SJCRH30 (cell line): ENCODE results near the gene STAT4. TPM values are rescaled to one million over a fixed set of nuclear protein-coding genes. Genes with fewer than 3 reads are reported as not detected.
A peak's percentile ranks its signal among the peaks of the same experiment; 100 is the strongest.

Experiments
- DNase-seq, 2 experiments: peaks; one replicate each; pipeline ENCODE4 v3.0.0-alpha.2; 2015 to 2020
- H3K27ac ChIP-seq: fragments of 250-450 bp; sonication (Bioruptor Pico); 2 replicates; pipeline ENCODE4 v1.5.1; 2020; ENCODE audit warnings: mild to moderate bottlenecking, moderate library complexity
- H3K27me3 ChIP-seq: fragments of 250-450 bp; sonication (Bioruptor Pico); 2 replicates; pipeline ENCODE4 v1.5.1; 2020; ENCODE audit warnings: mild to moderate bottlenecking, moderate library complexity
- H3K36me3 ChIP-seq: fragments of 250-450 bp; sonication (Bioruptor Pico); 2 replicates; pipeline ENCODE4 v1.5.1; 2020; ENCODE audit warnings: mild to moderate bottlenecking, moderate library complexity
- H3K4me1 ChIP-seq: fragments of 250-450 bp; sonication (Bioruptor Pico); 2 replicates; pipeline ENCODE4 v1.5.1; 2020; ENCODE audit warnings: mild to moderate bottlenecking, moderate library complexity
- H3K4me3 ChIP-seq: fragments of 250-450 bp; sonication (Bioruptor Pico); 2 replicates; pipeline ENCODE4 v1.5.1; 2020; ENCODE audit warnings: mild to moderate bottlenecking, moderate library complexity
- H3K9me3 ChIP-seq: fragments of 250-450 bp; sonication (Bioruptor Pico); replicated peaks from 2 replicates; pipeline ENCODE4 v1.5.1; 2020; ENCODE audit warnings: mild to moderate bottlenecking, moderate library complexity
- total RNA-seq: library from RNA; depleted of rRNA; stranded (reverse); fragments of >200 nt; shearing (Covaris generic); gene quantifications from 2 replicates; pipeline ENCODE4 v1.2.3, GENCODE V29; 2014

STAT4 gene
- total RNA-seq, 1 experiment from 2014 or later = 0.16 TPM

DNA sequence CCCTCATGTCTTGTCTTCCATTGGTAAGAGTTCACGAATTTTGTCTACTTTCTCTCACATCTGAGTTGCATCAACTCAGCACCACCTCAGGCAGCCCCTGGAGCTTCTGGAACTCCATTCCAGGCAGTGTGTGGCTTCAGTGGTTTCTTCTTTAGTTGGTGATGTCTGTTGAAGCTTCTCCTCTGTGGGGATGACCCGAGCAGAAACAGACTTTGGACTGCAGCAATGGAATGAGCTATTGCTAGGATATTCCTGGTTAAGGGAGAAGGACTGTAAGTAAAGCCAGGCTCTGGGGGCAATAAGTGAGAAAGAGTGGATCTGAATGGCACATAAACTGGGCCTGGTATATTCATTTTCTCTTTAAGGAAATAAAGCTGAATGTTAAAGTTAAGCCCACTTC lies 32.3 kb upstream of the STAT4 start:
- Histone ChIP-seq H3K4me1 (0 out of 2 replicates have a peak, but pooled peaks cover 3% of the 10 kb centered on the region), H3K4me3 (no peak overlapping the region), H3K27me3 (no peaks in the 10 kb centered on the region), H3K36me3 (no peaks in the 10 kb centered on the region), H3K9me3 (no peaks in the 10 kb centered on the region), H3K27ac (no peak overlapping the region)
- DNase-seq = no peak

- Histone ChIP-seq H3K4me3 (no peak overlapping the region), H3K27ac (no peak overlapping the region), H3K4me1 (peaks cover 10% of the 10 kb centered on the region), H3K9me3 (no peaks in the 10 kb centered on the region), H3K36me3 (no peaks in the 10 kb centered on the region), H3K27me3 (no peaks in the 10 kb centered on the region)
- no peak for DNase-seq
These were observed 29.9 kb upstream of the STAT4 start for GRCh38 chr2:191180713-191181112.

DNA sequence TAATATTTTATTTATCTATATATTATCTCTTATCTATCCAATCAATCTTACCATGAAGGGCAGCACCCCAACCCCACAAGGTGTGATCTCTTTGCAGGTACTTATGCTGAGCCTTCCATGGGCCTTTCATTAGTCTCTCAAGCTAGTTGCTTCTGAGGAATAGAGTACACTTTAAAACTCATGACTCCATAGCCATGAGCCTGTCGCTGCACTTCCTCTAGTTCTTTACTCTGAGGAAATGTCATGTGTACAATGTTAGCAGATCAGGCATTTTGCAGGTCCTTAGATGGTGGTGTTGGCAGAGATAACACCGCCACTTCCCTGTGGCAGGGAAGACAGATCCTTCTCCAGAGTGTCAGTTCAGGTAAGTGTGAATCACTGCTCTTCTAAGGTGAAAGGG lies 29.5 kb upstream of the STAT4 start:
- peaks cover 10% of the 10 kb centered on the region for H3K4me1 ChIP-seq
- no peak for DNase-seq
- H3K4me3 ChIP-seq = no peak overlapping the region
- H3K27me3 ChIP-seq = no peaks in the 10 kb centered on the region
- no peaks in the 10 kb centered on the region for H3K36me3 ChIP-seq
- H3K9me3 ChIP-seq = no peaks in the 10 kb centered on the region
- H3K27ac ChIP-seq = no peak overlapping the region

- H3K9me3 ChIP-seq = no peaks in the 10 kb centered on the region
- DNase-seq = no peak
- H3K4me1 ChIP-seq = peaks cover 10% of the 10 kb centered on the region
- no peaks in the 10 kb centered on the region for H3K36me3 ChIP-seq
- H3K4me3 ChIP-seq = no peak overlapping the region
- no peak overlapping the region for H3K27ac ChIP-seq
- H3K27me3 ChIP-seq = no peaks in the 10 kb centered on the region
These were observed 28.2 kb upstream of the STAT4 start for GRCh38 chr2:191178806-191179514.

GRCh38 chr2:191177751-191178736 lies 27.2 kb upstream of the STAT4 start:
- no peak overlapping the region for H3K27ac ChIP-seq
- peaks cover 10% of the 10 kb centered on the region for H3K4me1 ChIP-seq
- H3K36me3 ChIP-seq = no peaks in the 10 kb centered on the region
- no peak overlapping the region for H3K4me3 ChIP-seq
- DNase-seq = no peak
- H3K27me3 ChIP-seq = no peaks in the 10 kb centered on the region
- H3K9me3 ChIP-seq = no peaks in the 10 kb centered on the region

- no peaks in the 10 kb centered on the region for H3K9me3 ChIP-seq
- no peaks in the 10 kb centered on the region for H3K36me3 ChIP-seq
- H3K4me3 ChIP-seq = no peak overlapping the region
- H3K4me1 ChIP-seq = peaks cover 10% of the 10 kb centered on the region
- DNase-seq = peak in 1 of 2 experiments; percentile 58
- no peaks in the 10 kb centered on the region for H3K27me3 ChIP-seq
- no peak overlapping the region for H3K27ac ChIP-seq
These were observed 26.1 kb upstream of the STAT4 start for GRCh38 chr2:191176801-191177438.

GRCh38 chr2:191176305-191176704 lies 25.5 kb upstream of the STAT4 start:
- H3K4me3 ChIP-seq = no peak overlapping the region
- no peaks in the 10 kb centered on the region for H3K9me3 ChIP-seq
- H3K4me1 ChIP-seq = peaks cover 10% of the 10 kb centered on the region
- no peaks in the 10 kb centered on the region for H3K27me3 ChIP-seq
- H3K36me3 ChIP-seq = no peaks in the 10 kb centered on the region
- no peak overlapping the region for H3K27ac ChIP-seq
- no peak for DNase-seq

GRCh38 chr2:191174442-191174841 lies 23.6 kb upstream of the STAT4 start:
- H3K27ac ChIP-seq = no peak overlapping the region

DNA sequence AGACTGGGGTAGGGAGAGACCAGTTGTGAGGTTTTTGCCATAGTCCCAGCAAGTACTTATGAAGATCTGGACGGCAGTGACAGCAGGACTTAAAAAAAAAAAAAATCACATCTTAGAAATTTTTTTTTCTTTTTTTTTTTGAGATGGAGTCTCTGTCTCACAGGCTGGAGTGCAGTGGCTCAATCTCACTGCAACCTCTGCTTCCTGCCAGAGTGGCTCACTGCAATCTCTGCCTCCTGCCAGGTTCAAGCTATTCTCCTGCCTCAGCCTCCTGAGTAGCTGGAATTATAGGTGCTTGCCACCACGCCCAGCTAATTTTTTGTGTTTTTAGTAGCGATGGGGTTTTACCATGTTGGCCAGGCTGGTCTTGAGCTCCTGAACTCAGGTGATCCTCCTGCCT lies 22.4 kb upstream of the STAT4 start:
- H3K4me1 ChIP-seq = peaks cover 10% of the 10 kb centered on the region
- no peak overlapping the region for H3K27ac ChIP-seq
- H3K9me3 ChIP-seq = no peaks in the 10 kb centered on the region
- DNase-seq = no peak
- no peak overlapping the region for H3K4me3 ChIP-seq
- H3K36me3 ChIP-seq = no peaks in the 10 kb centered on the region
- no peaks in the 10 kb centered on the region for H3K27me3 ChIP-seq

More at GRCh38 chr2:191174442-191174841, 23.6 kb upstream of the STAT4 start:
- H3K4me3 ChIP-seq = no peak overlapping the region
- no peaks in the 10 kb centered on the region for H3K36me3 ChIP-seq
- no peaks in the 10 kb centered on the region for H3K9me3 ChIP-seq
- H3K4me1 ChIP-seq = peaks cover 10% of the 10 kb centered on the region
- DNase-seq = no peak
- no peaks in the 10 kb centered on the region for H3K27me3 ChIP-seq

DNA sequence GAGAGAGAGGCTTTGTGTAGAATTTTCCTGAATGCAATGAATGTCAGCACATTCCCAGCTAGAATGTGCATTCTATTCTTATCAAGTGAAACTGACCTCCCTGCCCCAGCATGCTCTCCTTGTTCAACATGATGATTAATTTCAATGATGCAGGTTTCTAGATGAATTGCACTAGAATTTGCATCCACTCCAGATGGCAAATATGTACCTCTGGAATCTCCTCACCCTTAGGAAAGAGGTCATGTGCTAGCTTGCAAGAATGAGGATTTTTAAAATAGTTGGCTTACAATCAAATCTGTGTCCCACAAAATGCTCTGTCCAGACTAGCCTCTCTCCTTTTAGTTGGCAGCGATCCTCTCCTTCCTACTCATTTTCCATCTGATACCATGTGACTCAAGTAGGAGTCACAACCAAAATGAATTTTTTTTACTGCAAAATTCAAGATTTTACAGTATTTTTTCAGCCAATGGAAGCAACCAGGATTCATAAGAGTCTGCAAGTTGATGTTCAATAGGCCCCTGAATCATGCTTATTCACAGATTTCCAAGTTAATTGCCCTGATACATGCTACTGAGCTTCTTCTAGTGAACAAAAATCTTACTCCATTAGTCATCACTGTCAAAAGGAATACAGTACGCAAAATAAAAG lies 21.0 kb upstream of the STAT4 start:
- Histone ChIP-seq H3K9me3 (no peaks in the 10 kb centered on the region), H3K27me3 (no peaks in the 10 kb centered on the region), H3K36me3 (no peaks in the 10 kb centered on the region), H3K27ac (no peak overlapping the region), H3K4me1 (peaks cover 3% of the 10 kb centered on the region), H3K4me3 (no peak overlapping the region)
- no peak for DNase-seq

DNA sequence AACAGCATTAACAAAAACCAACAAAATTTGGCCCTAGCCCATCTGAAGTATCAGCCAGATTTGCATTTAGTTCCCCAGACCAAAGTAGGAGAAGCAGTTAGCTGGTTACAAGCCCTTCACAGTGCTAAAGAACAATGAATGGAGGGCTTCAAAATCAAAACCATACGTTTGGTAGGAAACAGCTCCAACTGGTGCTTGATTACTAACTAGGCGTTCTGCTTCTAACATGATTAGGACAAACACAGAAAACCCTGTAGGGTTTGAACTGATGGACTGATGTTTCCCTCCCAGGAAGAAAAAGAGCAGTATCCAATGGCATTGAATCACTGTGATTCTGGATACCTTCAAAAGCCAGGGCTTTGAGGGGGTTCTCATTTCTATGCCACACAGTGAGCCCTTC lies 20.5 kb upstream of the STAT4 start:
- Histone ChIP-seq H3K4me1 (peaks cover 7% of the 10 kb centered on the region), H3K36me3 (no peaks in the 10 kb centered on the region), H3K4me3 (no peak overlapping the region), H3K9me3 (no peaks in the 10 kb centered on the region), H3K27me3 (no peaks in the 10 kb centered on the region), H3K27ac (no peak overlapping the region)
- no peak for DNase-seq

GRCh38 chr2:191170773-191171172 lies 20.0 kb upstream of the STAT4 start:
- Histone ChIP-seq H3K4me3 (no peak overlapping the region), H3K9me3 (no peaks in the 10 kb centered on the region), H3K27me3 (no peaks in the 10 kb centered on the region), H3K36me3 (no peaks in the 10 kb centered on the region), H3K27ac (no peak overlapping the region), H3K4me1 (peaks cover 12% of the 10 kb centered on the region)
- DNase-seq = no peak

- no peak overlapping the region for H3K27ac ChIP-seq
These were observed 19.5 kb upstream of the STAT4 start for GRCh38 chr2:191170301-191170636.

GRCh38 chr2:191169456-191170300 lies 18.9 kb upstream of the STAT4 start:
- H3K4me1 ChIP-seq = peaks cover 18% of the 10 kb centered on the region
- no peak overlapping the region for H3K27ac ChIP-seq
- no peaks in the 10 kb centered on the region for H3K9me3 ChIP-seq
- DNase-seq = no peak
- no peaks in the 10 kb centered on the region for H3K36me3 ChIP-seq
- H3K4me3 ChIP-seq = no peak overlapping the region
- no peaks in the 10 kb centered on the region for H3K27me3 ChIP-seq

More at GRCh38 chr2:191170301-191170636, 19.5 kb upstream of the STAT4 start:
- no peaks in the 10 kb centered on the region for H3K36me3 ChIP-seq
- H3K4me3 ChIP-seq = no peak overlapping the region
- H3K27me3 ChIP-seq = no peaks in the 10 kb centered on the region
- DNase-seq = no peak
- no peaks in the 10 kb centered on the region for H3K9me3 ChIP-seq
- H3K4me1 ChIP-seq = peaks cover 17% of the 10 kb centered on the region
